ENCODE data around the gene DLGAP1.

Gene DLGAP1

DNA sequence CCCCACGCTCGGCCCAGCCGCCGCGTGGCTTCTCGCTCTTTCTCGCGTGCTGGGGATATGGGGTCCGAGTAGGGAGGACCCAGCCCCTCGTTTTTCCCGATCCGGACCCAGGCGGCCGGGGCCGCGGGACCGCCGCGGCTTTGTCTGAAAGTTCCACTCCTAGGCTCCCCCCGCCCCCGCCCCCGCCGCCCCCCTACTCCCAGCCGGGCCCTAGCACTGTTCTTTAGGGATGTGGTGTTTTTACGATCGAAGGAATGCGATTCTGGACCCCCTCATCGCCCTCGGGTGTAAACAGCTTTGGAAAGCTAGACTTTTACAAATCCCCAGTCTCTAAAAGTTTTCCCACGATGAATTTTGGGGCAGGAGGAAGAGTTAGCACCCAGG is 1004.3 kb downstream of the DLGAP1 start:
- TF ChIP-seq EGR1 (IDR thresholded peaks at IDR 0.05) = no peak
- no peak for TF ChIP-seq NFIC (IDR thresholded peaks at IDR 0.05)
- TF ChIP-seq, protein P1, sequence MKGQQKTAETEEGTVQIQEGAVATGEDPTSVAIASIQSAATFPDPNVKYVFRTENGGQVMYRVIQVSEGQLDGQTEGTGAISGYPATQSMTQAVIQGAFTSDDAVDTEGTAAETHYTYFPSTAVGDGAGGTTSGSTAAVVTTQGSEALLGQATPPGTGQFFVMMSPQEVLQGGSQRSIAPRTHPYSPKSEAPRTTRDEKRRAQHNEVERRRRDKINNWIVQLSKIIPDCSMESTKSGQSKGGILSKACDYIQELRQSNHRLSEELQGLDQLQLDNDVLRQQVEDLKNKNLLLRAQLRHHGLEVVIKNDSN (IDR thresholded peaks at IDR 0.05) = no peak
- no peak for TF ChIP-seq FOXM1 (IDR thresholded peaks at IDR 0.05; ENCODE audit: borderline replicate concordance, low read depth)
- TF ChIP-seq EP300 (IDR thresholded peaks at IDR 0.05; ENCODE audit: borderline replicate concordance) = 0 out of 2 replicates have a peak, but pooled peaks have one; percentile 7
- no peak for TF ChIP-seq CREB1 (IDR thresholded peaks at IDR 0.05; ENCODE audit: low read depth)

DNA sequence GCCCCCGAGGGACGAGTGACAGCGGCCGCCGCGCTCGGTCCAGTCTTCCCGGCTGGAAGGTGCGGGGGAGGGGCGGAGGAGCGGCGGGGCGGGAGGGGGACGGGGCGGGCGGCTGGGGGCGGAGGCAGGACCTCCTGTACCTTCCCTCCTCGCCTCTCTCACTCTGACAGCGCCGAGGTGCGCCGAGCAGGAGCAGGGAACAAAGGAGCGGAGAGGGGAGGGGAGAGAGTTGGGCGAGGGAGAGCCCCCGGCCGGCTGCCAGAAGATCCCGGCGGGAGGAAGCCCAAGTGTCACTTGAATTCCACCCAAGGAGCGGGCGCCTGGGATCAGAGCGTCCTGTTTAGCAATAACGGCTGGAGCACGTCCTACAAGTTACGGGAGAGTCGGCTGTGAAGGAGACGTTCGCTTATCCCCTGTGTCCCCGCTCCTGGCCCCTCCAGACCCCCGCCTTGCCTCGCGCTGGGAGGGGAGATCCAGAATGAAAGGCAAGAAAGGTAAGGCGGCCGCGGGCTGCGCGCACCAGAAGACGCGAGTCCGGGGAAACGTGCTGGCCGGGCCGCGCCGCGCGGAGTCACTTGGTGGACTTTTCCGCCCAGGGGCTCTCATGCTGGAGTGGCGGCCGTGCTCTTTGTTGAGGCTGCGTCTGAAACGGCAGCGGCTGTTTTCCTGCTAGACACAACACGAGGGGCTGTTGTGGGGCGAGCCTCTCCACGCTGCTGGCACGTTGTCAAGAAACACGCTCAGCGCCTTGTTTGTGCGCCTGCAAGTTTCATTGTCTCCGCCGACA is 1004.9 kb downstream of the DLGAP1 start, which contains the start of gene TGIF1:
Gene TGIF1, plus strand, starts transcription at position 161 of the 787 bp plus-strand sequence. Its CDS starts 318 bp downstream, at position 479.
- TF ChIP-seq TEAD4 (IDR thresholded peaks at IDR 0.05) (peak; percentile 44), RAD21 (IDR thresholded peaks at IDR 0.05; ENCODE audit: low read depth) (no peak), TAF1 (IDR thresholded peaks at IDR 0.05; ENCODE audit: low read depth) (peak; percentile 32), EGR1 (IDR thresholded peaks at IDR 0.05) (no peak), TCF12 (IDR thresholded peaks at IDR 0.05; ENCODE audit: low read depth) (no peak; the same call in 1 of the 2 replicates), EP300 (IDR thresholded peaks at IDR 0.05; ENCODE audit: borderline replicate concordance) (no peak), ZBTB7A (IDR thresholded peaks at IDR 0.05; ENCODE audit: low read depth) (peak; percentile 68), NFIC (IDR thresholded peaks at IDR 0.05) (peak; percentile 49), FOXM1 (IDR thresholded peaks at IDR 0.05; ENCODE audit: borderline replicate concordance, low read depth) (0 out of 2 replicates have a peak, but pooled peaks have one; percentile 25)
- TF ChIP-seq, protein P2, sequence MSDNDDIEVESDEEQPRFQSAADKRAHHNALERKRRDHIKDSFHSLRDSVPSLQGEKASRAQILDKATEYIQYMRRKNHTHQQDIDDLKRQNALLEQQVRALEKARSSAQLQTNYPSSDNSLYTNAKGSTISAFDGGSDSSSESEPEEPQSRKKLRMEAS (IDR thresholded peaks at IDR 0.05) = peak; percentile 56
- TF ChIP-seq, protein P3, sequence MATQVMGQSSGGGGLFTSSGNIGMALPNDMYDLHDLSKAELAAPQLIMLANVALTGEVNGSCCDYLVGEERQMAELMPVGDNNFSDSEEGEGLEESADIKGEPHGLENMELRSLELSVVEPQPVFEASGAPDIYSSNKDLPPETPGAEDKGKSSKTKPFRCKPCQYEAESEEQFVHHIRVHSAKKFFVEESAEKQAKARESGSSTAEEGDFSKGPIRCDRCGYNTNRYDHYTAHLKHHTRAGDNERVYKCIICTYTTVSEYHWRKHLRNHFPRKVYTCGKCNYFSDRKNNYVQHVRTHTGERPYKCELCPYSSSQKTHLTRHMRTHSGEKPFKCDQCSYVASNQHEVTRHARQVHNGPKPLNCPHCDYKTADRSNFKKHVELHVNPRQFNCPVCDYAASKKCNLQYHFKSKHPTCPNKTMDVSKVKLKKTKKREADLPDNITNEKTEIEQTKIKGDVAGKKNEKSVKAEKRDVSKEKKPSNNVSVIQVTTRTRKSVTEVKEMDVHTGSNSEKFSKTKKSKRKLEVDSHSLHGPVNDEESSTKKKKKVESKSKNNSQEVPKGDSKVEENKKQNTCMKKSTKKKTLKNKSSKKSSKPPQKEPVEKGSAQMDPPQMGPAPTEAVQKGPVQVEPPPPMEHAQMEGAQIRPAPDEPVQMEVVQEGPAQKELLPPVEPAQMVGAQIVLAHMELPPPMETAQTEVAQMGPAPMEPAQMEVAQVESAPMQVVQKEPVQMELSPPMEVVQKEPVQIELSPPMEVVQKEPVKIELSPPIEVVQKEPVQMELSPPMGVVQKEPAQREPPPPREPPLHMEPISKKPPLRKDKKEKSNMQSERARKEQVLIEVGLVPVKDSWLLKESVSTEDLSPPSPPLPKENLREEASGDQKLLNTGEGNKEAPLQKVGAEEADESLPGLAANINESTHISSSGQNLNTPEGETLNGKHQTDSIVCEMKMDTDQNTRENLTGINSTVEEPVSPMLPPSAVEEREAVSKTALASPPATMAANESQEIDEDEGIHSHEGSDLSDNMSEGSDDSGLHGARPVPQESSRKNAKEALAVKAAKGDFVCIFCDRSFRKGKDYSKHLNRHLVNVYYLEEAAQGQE (IDR thresholded peaks at IDR 0.05; ENCODE audit: low read depth) = no peak

DNA sequence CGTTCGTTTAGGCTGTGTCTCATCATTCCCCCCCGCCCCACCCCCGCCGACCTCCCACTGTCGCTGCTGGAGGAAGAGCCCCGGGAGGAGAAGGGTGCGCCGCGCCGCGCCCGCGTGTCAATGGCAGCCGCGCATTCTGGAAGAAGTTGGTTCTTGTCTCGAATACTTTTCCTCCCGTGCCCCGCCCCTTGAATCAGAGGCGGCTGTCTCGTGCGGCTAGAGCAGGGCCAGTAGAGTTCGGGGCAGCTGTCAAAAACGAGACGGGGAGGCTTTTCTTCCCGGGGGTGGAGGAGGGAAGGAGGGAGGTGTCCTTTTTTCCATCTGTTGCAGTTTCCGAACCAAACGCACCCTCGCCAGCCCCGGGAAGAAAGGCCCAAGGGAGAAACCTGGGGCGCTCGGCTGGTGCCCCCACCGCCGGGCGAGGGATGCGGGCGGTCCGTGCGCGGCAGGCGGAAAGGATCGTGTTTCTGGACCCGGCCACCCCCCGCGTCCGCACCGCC is 1005.5 kb downstream of the DLGAP1 start:
- TF ChIP-seq NFIC (IDR thresholded peaks at IDR 0.05) (no peak), TEAD4 (IDR thresholded peaks at IDR 0.05) (no peak), YY1 (IDR thresholded peaks at IDR 0.05; ENCODE audit: low read depth) (no peak), FOXM1 (IDR thresholded peaks at IDR 0.05; ENCODE audit: borderline replicate concordance, low read depth) (no peak), RAD21 (IDR thresholded peaks at IDR 0.05; ENCODE audit: low read depth) (no peak), CEBPB (IDR thresholded peaks at IDR 0.05) (no peak), TCF12 (IDR thresholded peaks at IDR 0.05; ENCODE audit: low read depth) (peak; percentile 62; the same call in 1 of the 2 replicates), EP300 (IDR thresholded peaks at IDR 0.05; ENCODE audit: borderline replicate concordance) (peak; percentile 32; the same call in 1 of the 2 replicates), EGR1 (IDR thresholded peaks at IDR 0.05) (no peak; the same call in 1 of the 2 replicates), TAF1 (IDR thresholded peaks at IDR 0.05; ENCODE audit: low read depth) (peak; percentile 18; the same call in 1 of the 2 replicates), CREB1 (IDR thresholded peaks at IDR 0.05; ENCODE audit: low read depth) (no peak), ZBTB7A (IDR thresholded peaks at IDR 0.05; ENCODE audit: low read depth) (no peak; the same call in 1 of the 2 replicates)
- TF ChIP-seq, protein P2 (IDR thresholded peaks at IDR 0.05) = peak; percentile 87
- TF ChIP-seq, protein P1 (IDR thresholded peaks at IDR 0.05) = no peak
- TF ChIP-seq, protein P3 (IDR thresholded peaks at IDR 0.05; ENCODE audit: low read depth) = no peak

DNA sequence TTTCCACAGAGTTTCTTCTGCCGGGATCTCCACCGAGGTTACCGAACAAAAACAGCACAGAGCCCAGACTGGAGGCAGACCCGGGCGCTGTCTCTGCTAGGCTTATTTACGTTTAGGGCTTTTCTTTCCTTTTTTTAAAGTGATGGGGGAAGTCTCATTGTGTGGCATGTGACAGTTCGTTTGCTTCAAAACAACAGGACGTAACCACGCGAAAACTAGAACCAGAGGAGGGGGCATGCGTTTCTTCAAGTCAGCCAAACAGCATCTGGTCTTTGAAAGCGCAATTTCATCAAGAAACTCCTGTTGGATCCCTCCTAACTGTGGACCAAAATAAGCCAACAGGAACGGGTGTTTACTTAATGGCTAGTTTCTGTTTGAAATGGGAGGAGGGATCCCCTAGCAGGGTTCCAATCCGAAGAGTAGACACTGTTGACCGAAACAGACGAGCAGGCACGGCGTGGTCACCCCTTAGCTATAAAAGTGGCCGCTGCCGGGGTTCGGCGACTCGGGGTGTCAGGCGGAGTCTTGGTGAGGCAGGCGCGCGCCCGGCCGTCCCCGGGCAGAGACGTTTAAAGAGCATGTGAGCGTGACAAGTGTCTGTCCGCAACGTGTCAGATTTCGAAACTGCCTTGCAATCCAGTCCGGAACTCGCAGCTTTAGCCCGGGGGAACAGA is 1006.1 kb downstream of the DLGAP1 start:
- TF ChIP-seq TAF1 (IDR thresholded peaks at IDR 0.05; ENCODE audit: low read depth) (0 out of 2 replicates have a peak, but pooled peaks have one; percentile 20), YY1 (IDR thresholded peaks at IDR 0.05; ENCODE audit: low read depth) (no peak), CEBPB (IDR thresholded peaks at IDR 0.05) (peak; percentile 66; the same call in 1 of the 2 replicates), FOXM1 (IDR thresholded peaks at IDR 0.05; ENCODE audit: borderline replicate concordance, low read depth) (0 out of 2 replicates have a peak, but pooled peaks have one; percentile 16)
- TF ChIP-seq, protein P2 (IDR thresholded peaks at IDR 0.05) = no peak

All from Ishikawa (cell line).